CD8-positive, alpha-beta memory T cell (primary cell): Measurements from ENCODE around the gene SH3BP1. TPM values are rescaled to one million over a fixed set of nuclear protein-coding genes. Genes with fewer than 3 reads are reported as not detected.
A peak's percentile ranks its signal among the peaks of the same experiment; 100 is the strongest.

Experiments
- CTCF ChIA-PET: fragments of 350-600 bp; sonication (Branson Sonifier 250); formaldehyde crosslinking; loops from one replicate; lab custom pipeline; 2021; ENCODE audit warnings: antibody characterized with exemption; lab: Charles Lee
- POLR2A ChIA-PET: fragments of 350-600 bp; sonication (Branson Sonifier 250); formaldehyde crosslinking; loops from one replicate; lab custom pipeline; 2021; ENCODE audit warnings: antibody characterized with exemption; lab: Charles Lee
- DNase-seq, 5 donors: peaks; one replicate each; pipeline versions ENCODE4 v3.0.0 to v3.0.0-alpha.2; 2020 to 2022; ENCODE audit warnings: mixed read lengths in 1 of 5
- H3K27ac ChIP-seq: one replicate; pipeline ENCODE4 v1.7.0; 2013; ENCODE audit warnings: low read depth, mild to moderate bottlenecking, low read length, moderate library complexity
- H3K27me3 ChIP-seq: 2 replicates; pipeline ENCODE4 v1.7.0; 2013; ENCODE audit warnings: low read length, mild to moderate bottlenecking; ENCODE audit not compliant: insufficient read depth, poor library complexity, severe bottlenecking
- H3K36me3 ChIP-seq: 2 replicates; pipeline ENCODE4 v1.7.0; 2013; ENCODE audit warnings: mild to moderate bottlenecking, low read length, moderate library complexity; ENCODE audit not compliant: insufficient read depth
- H3K4me1 ChIP-seq: 2 replicates; pipeline ENCODE4 v1.7.0; 2013; ENCODE audit warnings: mild to moderate bottlenecking, low read length, moderate library complexity; ENCODE audit not compliant: insufficient read depth
- H3K4me3 ChIP-seq: 2 replicates; pipeline ENCODE4 v1.7.0; 2013; ENCODE audit warnings: mild to moderate bottlenecking, low read length
- H3K9me3 ChIP-seq: 2 replicates; pipeline ENCODE4 v1.7.0; 2013; ENCODE audit warnings: mild to moderate bottlenecking, low read length
- H3K27ac Mint-ChIP-seq, 8 donors: one replicate each; pipeline ENCODE4 v1.8.0; 2020 to 2021; ENCODE audit warnings: mixed read lengths in 8 of 8, mild to moderate bottlenecking in 6 of 8, inconsistent platforms in 3 of 8, moderate library complexity in 3 of 8
- H3K27me3 Mint-ChIP-seq, 2 donors: one replicate each; pipeline ENCODE4 v1.8.0; 2020 to 2021; ENCODE audit warnings: mixed read lengths in 2 of 2, mild to moderate bottlenecking in 1 of 2, moderate library complexity in 1 of 2
- H3K36me3 Mint-ChIP-seq, 3 donors: one replicate each; pipeline ENCODE4 v1.8.0; 2020 to 2021; ENCODE audit warnings: mixed read lengths in 3 of 3, inconsistent platforms in 1 of 3, mild to moderate bottlenecking in 1 of 3
- H3K4me1 Mint-ChIP-seq, 3 donors: one replicate each; pipeline ENCODE4 v1.8.0; 2020 to 2021; ENCODE audit warnings: mixed read lengths in 3 of 3, inconsistent platforms in 1 of 3, mild to moderate bottlenecking in 1 of 3
- H3K4me3 Mint-ChIP-seq, 7 donors: one replicate each; pipeline ENCODE4 v1.8.0; 2020 to 2021; ENCODE audit warnings: mixed read lengths in 7 of 7, mild to moderate bottlenecking in 6 of 7, moderate library complexity in 4 of 7, inconsistent platforms in 2 of 7
- H3K9me3 Mint-ChIP-seq, 5 donors: one replicate each; pipeline ENCODE4 v1.8.0; 2020 to 2022; ENCODE audit warnings: mixed read lengths in 5 of 5, mild to moderate bottlenecking in 3 of 5, moderate library complexity in 2 of 5, inconsistent platforms in 1 of 5
- polyA plus RNA-seq: library from polyadenylated mRNA; unstranded; fragments of 300-500 nt; fragmentation: Illumina TruSeq; gene quantifications from one replicate; pipeline ENCODE4 v1.2.3, GENCODE V29; 2021
- total RNA-seq, 2 experiments: library from RNA; stranded (reverse); gene quantifications; one replicate each; pipeline ENCODE4 v1.2.3, GENCODE V29; 2021

The SH3BP1 gene
- total and polyA plus RNA-seq, 3 experiments from 2014 or later, result 32.3 to 94.6 (median 93.1) TPM

GRCh38 chr22:37661160-37661924 is 21.9 kb downstream of the SH3BP1 start:
- Histone ChIP-seq H3K4me3 (no peak overlapping the region), H3K9me3 (no peaks in the 10 kb centered on the region), H3K27me3 (no peaks in the 10 kb centered on the region), H3K4me1 (peaks cover 31% of the 10 kb centered on the region), H3K36me3 (no peaks in the 10 kb centered on the region), H3K27ac (no peak overlapping the region)
- Mint-ChIP-seq H3K27ac (peak overlapping the region in 4 of 8 donors; percentile 26 to 83 (median 62)), H3K9me3 (no peaks in the 10 kb centered on the region), H3K27me3 (no peaks in the 10 kb centered on the region), H3K36me3 (peaks cover 0 to 8% (median 0%) of the 10 kb centered on the region in 3 donors), H3K4me3 (peak overlapping the region in 2 of 7 donors; percentile 52 to 54), H3K4me1 (peaks cover 34 to 47% (median 36%) of the 10 kb centered on the region in 3 donors)
- POLR2A ChIA-PET, result interaction anchor here (0.5 to 1.5 kb wide), 5 partner anchors 10 to 18 kb away, joined by 3 to 5 read pairs (median 3); partner anchors contain the start of gene LGALS1
- CTCF ChIA-PET, result interaction anchor here (1.1 to 20.3 kb wide), 11 partner anchors 9 to 202 kb away, joined by 4 to 285 read pairs (median 5); partner anchors contain the start of genes LGALS1, NOL12 and SH3BP1
- DNase-seq, result peak in 2 of 5 donors; percentile 53 to 67

GRCh38 chr22:37662039-37662438 is 22.6 kb downstream of the SH3BP1 start:
- no peaks in the 10 kb centered on the region for H3K27me3 Mint-ChIP-seq

GRCh38 chr22:37663521-37664140 is 24.2 kb downstream of the SH3BP1 start:
- ChIA-PET POLR2A (interaction anchor here (0.6 to 1.4 kb wide), 2 partner anchors 34 to 36 kb away, joined by 4 read pairs; no protein-coding TSS in a partner anchor), CTCF (interaction anchor here (1.0 to 20.3 kb wide), 6 partner anchors 8 to 57 kb away, joined by 4 to 285 read pairs (median 6); partner anchors contain the start of genes LGALS1, NOL12 and SH3BP1)
- Mint-ChIP-seq H3K4me1 (peaks cover 24 to 36% (median 26%) of the 10 kb centered on the region in 3 donors), H3K27me3 (no peaks in the 10 kb centered on the region), H3K4me3 (no peak overlapping the region), H3K36me3 (peaks cover 0 to 7% (median 0%) of the 10 kb centered on the region in 3 donors), H3K9me3 (no peaks in the 10 kb centered on the region), H3K27ac (peak overlapping the region in 1 of 8 donors; percentile 58)
- DNase-seq, result no peak
- H3K9me3 ChIP-seq, result no peaks in the 10 kb centered on the region
- H3K27me3 ChIP-seq, result no peaks in the 10 kb centered on the region
- no peaks in the 10 kb centered on the region for H3K36me3 ChIP-seq
- H3K4me1 ChIP-seq, result peaks cover 23% of the 10 kb centered on the region
- no peak overlapping the region for H3K27ac ChIP-seq
- no peak overlapping the region for H3K4me3 ChIP-seq

More at GRCh38 chr22:37662039-37662438, 22.6 kb downstream of the SH3BP1 start:
- ChIA-PET POLR2A (interaction anchor here (0.9 to 1.5 kb wide), 4 partner anchors 9 to 19 kb away, joined by 3 to 5 read pairs (median 3); partner anchors contain the start of gene LGALS1), CTCF (interaction anchor here (1.1 to 20.3 kb wide), 8 partner anchors 10 to 201 kb away, joined by 4 to 285 read pairs (median 5); partner anchors contain the start of genes LGALS1, NOL12 and SH3BP1)
- Histone ChIP-seq H3K4me1 (peaks cover 31% of the 10 kb centered on the region), H3K9me3 (no peaks in the 10 kb centered on the region), H3K27me3 (no peaks in the 10 kb centered on the region), H3K4me3 (no peak overlapping the region), H3K36me3 (no peaks in the 10 kb centered on the region), H3K27ac (no peak overlapping the region)
- peaks cover 0 to 10% (median 0%) of the 10 kb centered on the region in 3 donors for H3K36me3 Mint-ChIP-seq
- H3K4me1 Mint-ChIP-seq, result peaks cover 34 to 47% (median 36%) of the 10 kb centered on the region in 3 donors
- DNase-seq, result no peak
- H3K4me3 Mint-ChIP-seq, result no peak overlapping the region
- no peaks in the 10 kb centered on the region for H3K9me3 Mint-ChIP-seq
- H3K27ac Mint-ChIP-seq, result peak overlapping the region in 1 of 8 donors; percentile 29

- no peak overlapping the region for H3K4me3 Mint-ChIP-seq
- CTCF ChIA-PET, result interaction anchor here (1.0 to 20.3 kb wide), 5 partner anchors 9 to 58 kb away, joined by 4 to 285 read pairs (median 5); partner anchors contain the start of genes LGALS1, NOL12 and SH3BP1
- H3K9me3 ChIP-seq, result no peaks in the 10 kb centered on the region
- H3K4me1 ChIP-seq, result peaks cover 19% of the 10 kb centered on the region
- no peak overlapping the region for H3K4me3 ChIP-seq
- H3K36me3 ChIP-seq, result no peaks in the 10 kb centered on the region
- no peak for DNase-seq
- peaks cover 21 to 34% (median 22%) of the 10 kb centered on the region in 3 donors for H3K4me1 Mint-ChIP-seq
- no peaks in the 10 kb centered on the region for H3K27me3 ChIP-seq
- no peak overlapping the region for H3K27ac Mint-ChIP-seq
- peaks cover 0 to 7% (median 0%) of the 10 kb centered on the region in 3 donors for H3K36me3 Mint-ChIP-seq
- H3K27ac ChIP-seq, result no peak overlapping the region
- no peaks in the 10 kb centered on the region for H3K9me3 Mint-ChIP-seq
- POLR2A ChIA-PET, result interaction anchor here (0.6 to 1.4 kb wide), 2 partner anchors 33 to 37 kb away, joined by 4 read pairs; no protein-coding TSS in a partner anchor
- H3K27me3 Mint-ChIP-seq, result no peaks in the 10 kb centered on the region
Observed at GRCh38 chr22:37664249-37665101, 25.0 kb downstream of the SH3BP1 start.

GRCh38 chr22:37665487-37665886 is 26.0 kb downstream of the SH3BP1 start:
- H3K4me1 ChIP-seq, result peaks cover 9% of the 10 kb centered on the region
- H3K36me3 Mint-ChIP-seq, result peaks cover 0 to 7% (median 0%) of the 10 kb centered on the region in 3 donors
- peaks cover 11 to 26% (median 12%) of the 10 kb centered on the region in 3 donors for H3K4me1 Mint-ChIP-seq
- ChIA-PET POLR2A (no interaction called here), CTCF (interaction anchor here (20.3 kb wide), 1 partner anchor 27 kb away, joined by 285 read pairs; the partner anchor contains the start of gene SH3BP1)
- H3K9me3 ChIP-seq, result no peaks in the 10 kb centered on the region
- H3K27me3 Mint-ChIP-seq, result no peaks in the 10 kb centered on the region
- H3K36me3 ChIP-seq, result no peaks in the 10 kb centered on the region
- DNase-seq, result no peak
- H3K4me3 Mint-ChIP-seq, result no peak overlapping the region
- H3K4me3 ChIP-seq, result no peak overlapping the region
- H3K27ac Mint-ChIP-seq, result no peak overlapping the region
- H3K27ac ChIP-seq, result no peak overlapping the region
- no peaks in the 10 kb centered on the region for H3K27me3 ChIP-seq
- H3K9me3 Mint-ChIP-seq, result no peaks in the 10 kb centered on the region

GRCh38 chr22:37669586-37669985 is 30.1 kb downstream of the SH3BP1 start:
- Histone ChIP-seq H3K9me3 (no peaks in the 10 kb centered on the region), H3K4me3 (no peak overlapping the region), H3K27me3 (no peaks in the 10 kb centered on the region), H3K36me3 (no peaks in the 10 kb centered on the region), H3K4me1 (peaks cover 25% of the 10 kb centered on the region), H3K27ac (no peak overlapping the region)
- Mint-ChIP-seq H3K4me3 (peak overlapping the region in 1 of 7 donors; percentile 40), H3K36me3 (peaks cover 0 to 7% (median 0%) of the 10 kb centered on the region in 3 donors), H3K27me3 (no peaks in the 10 kb centered on the region), H3K27ac (peak overlapping the region in 3 of 8 donors; percentile 54 to 89 (median 74)), H3K4me1 (peaks cover 16 to 40% (median 17%) of the 10 kb centered on the region in 3 donors), H3K9me3 (no peaks in the 10 kb centered on the region)
- no peak for DNase-seq
- ChIA-PET CTCF (interaction anchor here (1.4 to 2.8 kb wide), 3 partner anchors 9 to 27 kb away, joined by 6 to 15 read pairs (median 7); no protein-coding TSS in a partner anchor), POLR2A (no interaction called here)
